Fibroblast of the aortic adventitia (primary cell): ENCODE data around the gene EFTUD2. TPM values are rescaled to one million over a fixed set of nuclear protein-coding genes. Genes with fewer than 3 reads are reported as not detected.

Experiments
- DNase-seq: peaks from one replicate; pipeline ENCODE4 v3.0.0-alpha.2; 2010; ENCODE audit warnings: low read depth
- H3K4me3 ChIP-seq: 2 replicates; pipeline ENCODE4 v1.5.1; 2011; ENCODE audit warnings: low read depth, mild to moderate bottlenecking, control low read depth, low read length, moderate library complexity
- small RNA-seq: library from RNA; depleted of rRNA; stranded (forward); fragments of <200 nt; gene quantifications from one replicate; pipeline ENCODE3, GENCODE V24; 2012
- total RNA-seq: library from RNA; depleted of rRNA; stranded (reverse); fragments of >200 nt; gene quantifications from 2 replicates; pipeline ENCODE4 v1.2.3, GENCODE V29; 2012; ENCODE audit warnings: low replicate concordance
- TF ChIP-seq, protein P1 (sequence below): IDR thresholded peaks from 2 replicates; pipeline ENCODE4 v1.5.1; 2011; ENCODE audit warnings: mild to moderate bottlenecking, low read length, control low read depth, inconsistent platforms; ENCODE audit not compliant: insufficient read depth

Gene EFTUD2
- total RNA-seq, 1 donor: 79.9 TPM

DNA sequence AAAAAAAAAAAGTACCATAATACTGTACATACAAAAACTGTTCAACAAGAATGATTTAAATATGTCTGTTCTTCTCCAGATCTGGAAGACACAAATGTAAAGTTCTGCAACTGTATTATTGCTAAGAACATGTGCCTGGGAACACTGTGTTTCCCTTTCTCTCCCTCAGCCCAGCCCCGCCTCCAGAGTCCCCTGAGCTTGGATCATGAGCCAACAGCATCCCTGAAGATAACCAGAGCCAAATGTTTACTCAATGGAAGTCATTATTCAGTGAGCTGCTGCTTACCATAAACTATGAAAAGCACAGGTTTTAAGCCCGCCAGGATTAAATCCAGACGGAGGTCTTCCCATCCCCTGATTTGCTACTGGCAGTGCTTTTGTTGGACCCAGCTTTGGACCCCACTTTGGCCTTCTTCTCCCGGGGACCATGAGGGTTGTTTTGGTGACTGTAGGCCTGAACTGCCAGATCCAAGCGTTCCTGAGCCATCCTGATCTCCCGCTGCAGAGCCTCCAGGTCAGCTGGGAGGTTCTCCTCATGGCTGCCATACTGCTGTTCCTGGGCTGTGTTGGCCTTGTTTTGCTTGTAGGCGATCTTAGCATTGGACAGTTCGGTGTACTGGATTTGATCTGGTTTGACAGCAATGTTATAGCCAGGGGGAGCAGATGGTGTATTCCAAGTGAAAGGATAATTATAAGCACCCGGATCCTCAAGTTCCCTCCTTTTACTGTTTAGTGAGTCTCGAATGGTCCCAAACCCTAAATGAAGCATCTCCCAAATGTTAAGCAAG, 94.7 kb downstream of the EFTUD2 start:
- TF ChIP-seq, protein P1, sequence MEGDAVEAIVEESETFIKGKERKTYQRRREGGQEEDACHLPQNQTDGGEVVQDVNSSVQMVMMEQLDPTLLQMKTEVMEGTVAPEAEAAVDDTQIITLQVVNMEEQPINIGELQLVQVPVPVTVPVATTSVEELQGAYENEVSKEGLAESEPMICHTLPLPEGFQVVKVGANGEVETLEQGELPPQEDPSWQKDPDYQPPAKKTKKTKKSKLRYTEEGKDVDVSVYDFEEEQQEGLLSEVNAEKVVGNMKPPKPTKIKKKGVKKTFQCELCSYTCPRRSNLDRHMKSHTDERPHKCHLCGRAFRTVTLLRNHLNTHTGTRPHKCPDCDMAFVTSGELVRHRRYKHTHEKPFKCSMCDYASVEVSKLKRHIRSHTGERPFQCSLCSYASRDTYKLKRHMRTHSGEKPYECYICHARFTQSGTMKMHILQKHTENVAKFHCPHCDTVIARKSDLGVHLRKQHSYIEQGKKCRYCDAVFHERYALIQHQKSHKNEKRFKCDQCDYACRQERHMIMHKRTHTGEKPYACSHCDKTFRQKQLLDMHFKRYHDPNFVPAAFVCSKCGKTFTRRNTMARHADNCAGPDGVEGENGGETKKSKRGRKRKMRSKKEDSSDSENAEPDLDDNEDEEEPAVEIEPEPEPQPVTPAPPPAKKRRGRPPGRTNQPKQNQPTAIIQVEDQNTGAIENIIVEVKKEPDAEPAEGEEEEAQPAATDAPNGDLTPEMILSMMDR: no peak
- H3K4me3 ChIP-seq: no peak overlapping the region

DNA sequence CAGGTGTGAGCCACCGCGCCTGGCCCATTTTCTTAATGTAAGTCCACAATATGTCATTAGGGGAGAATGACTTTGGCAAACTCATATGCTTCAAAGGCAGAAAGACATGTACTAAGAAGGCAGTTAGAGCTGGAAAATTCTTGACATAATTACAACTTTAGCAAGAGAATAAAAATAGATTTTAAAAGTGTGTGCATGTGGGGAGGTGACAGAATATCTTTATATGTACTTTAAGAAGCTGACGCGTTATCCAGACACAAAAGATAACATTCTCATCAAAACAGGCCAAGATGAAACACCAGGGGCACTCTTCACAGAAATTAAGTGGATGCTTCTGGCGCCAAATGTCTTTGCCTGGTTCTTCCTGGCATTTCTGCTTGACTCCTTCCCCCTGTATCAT, 97.4 kb downstream of the EFTUD2 start:
- no peak for DNase-seq
- H3K4me3 ChIP-seq: no peak overlapping the region
- TF ChIP-seq, protein P1: no peak

More for the DNA sequence above, 94.7 kb downstream of the EFTUD2 start:
- DNase-seq: no peak

Small RNA genes within 50 kb of the gene (small RNA-seq; reads per million reads assigned to genes)
- not detected for gene CCDC103
- 0.19 reads per million for gene MIR6783
- not detected for gene RN7SL405P

Other genes with a start within 250 kb of the EFTUD2 start
- 0.18 TPM in 1 of 2 replicates, not detected in the other for gene MEIOC, start 243.0 kb downstream of the EFTUD2 start, total RNA-seq
- gene CCDC43, start 209.7 kb downstream of the EFTUD2 start, total RNA-seq: 33.4 and 50.7 TPM in 2 replicates
- gene DBF4B, start 190.8 kb downstream of the EFTUD2 start, total RNA-seq: 4.9 and 5.2 TPM in 2 replicates
- 0.36 and 1.9 TPM in 2 replicates for gene ADAM11, start 140.5 kb downstream of the EFTUD2 start, total RNA-seq
- 4.5 and 21.1 TPM in 2 replicates for gene GJC1, start 69.2 kb downstream of the EFTUD2 start, total RNA-seq
- gene HIGD1B, start 51.6 kb downstream of the EFTUD2 start, total RNA-seq: not detected in 2 replicates
- not detected in 2 replicates for gene GFAP, start 16.1 kb upstream of the EFTUD2 start, total RNA-seq
- gene KIF18B, start 48.3 kb upstream of the EFTUD2 start, total RNA-seq: 0.08 and 10.8 TPM in 2 replicates
- 0.09 TPM in 1 of 2 replicates, not detected in the other for gene C1QL1, start 68.9 kb upstream of the EFTUD2 start, total RNA-seq
- gene DCAKD, start 152.2 kb upstream of the EFTUD2 start, total RNA-seq: 22.2 and 31.3 TPM in 2 replicates
- 77.6 and 296 TPM in 2 replicates for gene NMT1, start 161.9 kb upstream of the EFTUD2 start, total RNA-seq
- 56.0 and 86.3 TPM in 2 replicates for gene PLCD3, start 233.1 kb upstream of the EFTUD2 start, total RNA-seq
- 5.9 and 7.4 TPM in 2 replicates for gene ACBD4, start 236.2 kb upstream of the EFTUD2 start, total RNA-seq
- gene HEXIM1, start 249.0 kb upstream of the EFTUD2 start, total RNA-seq: 9.2 and 10.0 TPM in 2 replicates